ENCODE results near the gene CLTB. TPM values are rescaled to one million over a fixed set of nuclear protein-coding genes. Genes with fewer than 3 reads are reported as not detected.

The CLTB gene
- total and polyA plus RNA-seq, 10 of the 15 experiments (the other 5 are each of a cell fraction or from before 2014, with no cell fraction given), result 1.6 to 52.8 (median 36.9) TPM

- TF ChIP-seq, protein P1, sequence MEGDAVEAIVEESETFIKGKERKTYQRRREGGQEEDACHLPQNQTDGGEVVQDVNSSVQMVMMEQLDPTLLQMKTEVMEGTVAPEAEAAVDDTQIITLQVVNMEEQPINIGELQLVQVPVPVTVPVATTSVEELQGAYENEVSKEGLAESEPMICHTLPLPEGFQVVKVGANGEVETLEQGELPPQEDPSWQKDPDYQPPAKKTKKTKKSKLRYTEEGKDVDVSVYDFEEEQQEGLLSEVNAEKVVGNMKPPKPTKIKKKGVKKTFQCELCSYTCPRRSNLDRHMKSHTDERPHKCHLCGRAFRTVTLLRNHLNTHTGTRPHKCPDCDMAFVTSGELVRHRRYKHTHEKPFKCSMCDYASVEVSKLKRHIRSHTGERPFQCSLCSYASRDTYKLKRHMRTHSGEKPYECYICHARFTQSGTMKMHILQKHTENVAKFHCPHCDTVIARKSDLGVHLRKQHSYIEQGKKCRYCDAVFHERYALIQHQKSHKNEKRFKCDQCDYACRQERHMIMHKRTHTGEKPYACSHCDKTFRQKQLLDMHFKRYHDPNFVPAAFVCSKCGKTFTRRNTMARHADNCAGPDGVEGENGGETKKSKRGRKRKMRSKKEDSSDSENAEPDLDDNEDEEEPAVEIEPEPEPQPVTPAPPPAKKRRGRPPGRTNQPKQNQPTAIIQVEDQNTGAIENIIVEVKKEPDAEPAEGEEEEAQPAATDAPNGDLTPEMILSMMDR (IDR thresholded peaks at IDR 0.05 in 2 of 3, conservative IDR thresholded peaks at IDR 0.05 in 1 of 3; ENCODE audit: control insufficient read depth in 2 of 3, extremely low read depth in 1 of 3, insufficient read depth in 1 of 3, low read depth in 3 of 3, low read length in 3 of 3), result no peak
These were observed 22.8 kb upstream of the CLTB start (continued) for GRCh38 chr5:176438959-176439757.

DNA sequence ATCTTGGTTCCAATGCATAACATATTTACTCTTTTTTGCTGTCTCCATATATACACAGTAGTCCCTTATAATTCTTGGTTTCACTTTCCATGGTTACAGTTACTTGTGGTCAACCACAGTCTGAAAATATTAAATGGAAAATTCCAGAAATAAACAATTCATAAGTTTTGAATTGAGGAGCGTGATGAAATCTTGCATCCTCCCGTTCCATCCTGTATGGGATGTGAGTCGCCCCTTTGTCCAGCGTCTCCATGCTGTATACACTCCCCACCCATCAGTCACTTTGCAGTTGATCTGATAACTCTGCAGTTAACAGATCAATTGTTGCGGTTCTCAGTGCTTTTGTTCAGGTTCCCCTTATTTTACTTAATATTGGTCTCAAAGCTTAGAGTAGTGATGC is 20.3 kb upstream of the CLTB start:
- Histone ChIP-seq H3K27me3 (replicated peaks in 1 of 2; ENCODE audit: control insufficient read depth in 2 of 2, insufficient read depth in 2 of 2, low read length in 1 of 2) (no peaks in the 10 kb centered on the region), H3K79me2 (ENCODE audit: control insufficient read depth, insufficient read depth, low read length) (no peaks in the 10 kb centered on the region), H2AFZ (ENCODE audit: control insufficient read depth, low read depth, low read length) (no peak overlapping the region; the same call in 1 of the 2 replicates), H3K27ac (ENCODE audit: control insufficient read depth, insufficient read depth) (no peak overlapping the region), H4K20me1 (ENCODE audit: control insufficient read depth, insufficient read depth) (no peaks in the 10 kb centered on the region), H3K9me3 (replicated peaks; ENCODE audit: control insufficient read depth, insufficient read depth, low read length) (no peaks in the 10 kb centered on the region), H3K4me1 (ENCODE audit: control insufficient read depth, insufficient read depth, low read length) (peaks cover 5% of the 10 kb centered on the region), H3K9ac (ENCODE audit: control insufficient read depth, insufficient read depth, low read length) (no peak overlapping the region), H3K4me2 (ENCODE audit: control insufficient read depth, insufficient read depth) (peak overlapping the region; percentile 74), H3K4me3 (no peak overlapping the region; the same call in 1 of the 2 replicates), H3K36me3 (ENCODE audit: control insufficient read depth in 2 of 2, insufficient read depth in 2 of 2, low read length in 1 of 2) (no peaks in the 10 kb centered on the region)
- in situ Hi-C loops (cut with MboI), result no loop called here
- ChIA-PET CTCF (interaction anchor here (1.0 kb wide), 1 partner anchor 11 kb away, joined by 6 read pairs; the partner anchor contains the start of gene FAF2), POLR2A (interaction anchor here (0.8 to 0.9 kb wide), 2 partner anchors 11 to 63 kb away, joined by 3 to 4 read pairs; partner anchors contain the start of gene FAF2), SMC1A (ENCODE audit: uncharacterized antibody, unreplicated experiment) (interaction anchor here (1.2 kb wide), 1 partner anchor 13 kb away, joined by 3 read pairs; no protein-coding TSS in a partner anchor), RAD21 (ENCODE audit: unreplicated experiment) (interaction anchor here (0.7 kb wide), 1 partner anchor 159 kb away, joined by 3 read pairs; no protein-coding TSS in a partner anchor)
- WGBS (ENCODE audit: insufficient coverage, insufficient replicate concordance, low lambda C conversion rate, missing lambda C conversion rate), result 1% methylated on average over 5 of the region's 5 CpGs
- DNase-seq (ENCODE audit: low read depth, low spot score), result no peak
- TF ChIP-seq CBFB (IDR thresholded peaks at IDR 0.05; ENCODE audit: low read depth) (peak; percentile 45; the same call in 1 of the 2 replicates), RUNX3 (IDR thresholded peaks at IDR 0.05; ENCODE audit: low read length) (peak; percentile 47), POLR2AphosphoS2 (IDR thresholded peaks at IDR 0.05; ENCODE audit: low read depth, low read length) (no peak), IKZF2 (IDR thresholded peaks at IDR 0.05) (peak in 1 of 2 experiments; percentile 38; a peak in 1 of 4 replicates), TAF1 (IDR thresholded peaks at IDR 0.05; ENCODE audit: borderline replicate concordance, low read depth, low read length) (no peak), HCFC1 (IDR thresholded peaks at IDR 0.05; ENCODE audit: low read length) (no peak), PML (IDR thresholded peaks at IDR 0.05; ENCODE audit: low read length) (no peak)
- TF ChIP-seq, protein P2, sequence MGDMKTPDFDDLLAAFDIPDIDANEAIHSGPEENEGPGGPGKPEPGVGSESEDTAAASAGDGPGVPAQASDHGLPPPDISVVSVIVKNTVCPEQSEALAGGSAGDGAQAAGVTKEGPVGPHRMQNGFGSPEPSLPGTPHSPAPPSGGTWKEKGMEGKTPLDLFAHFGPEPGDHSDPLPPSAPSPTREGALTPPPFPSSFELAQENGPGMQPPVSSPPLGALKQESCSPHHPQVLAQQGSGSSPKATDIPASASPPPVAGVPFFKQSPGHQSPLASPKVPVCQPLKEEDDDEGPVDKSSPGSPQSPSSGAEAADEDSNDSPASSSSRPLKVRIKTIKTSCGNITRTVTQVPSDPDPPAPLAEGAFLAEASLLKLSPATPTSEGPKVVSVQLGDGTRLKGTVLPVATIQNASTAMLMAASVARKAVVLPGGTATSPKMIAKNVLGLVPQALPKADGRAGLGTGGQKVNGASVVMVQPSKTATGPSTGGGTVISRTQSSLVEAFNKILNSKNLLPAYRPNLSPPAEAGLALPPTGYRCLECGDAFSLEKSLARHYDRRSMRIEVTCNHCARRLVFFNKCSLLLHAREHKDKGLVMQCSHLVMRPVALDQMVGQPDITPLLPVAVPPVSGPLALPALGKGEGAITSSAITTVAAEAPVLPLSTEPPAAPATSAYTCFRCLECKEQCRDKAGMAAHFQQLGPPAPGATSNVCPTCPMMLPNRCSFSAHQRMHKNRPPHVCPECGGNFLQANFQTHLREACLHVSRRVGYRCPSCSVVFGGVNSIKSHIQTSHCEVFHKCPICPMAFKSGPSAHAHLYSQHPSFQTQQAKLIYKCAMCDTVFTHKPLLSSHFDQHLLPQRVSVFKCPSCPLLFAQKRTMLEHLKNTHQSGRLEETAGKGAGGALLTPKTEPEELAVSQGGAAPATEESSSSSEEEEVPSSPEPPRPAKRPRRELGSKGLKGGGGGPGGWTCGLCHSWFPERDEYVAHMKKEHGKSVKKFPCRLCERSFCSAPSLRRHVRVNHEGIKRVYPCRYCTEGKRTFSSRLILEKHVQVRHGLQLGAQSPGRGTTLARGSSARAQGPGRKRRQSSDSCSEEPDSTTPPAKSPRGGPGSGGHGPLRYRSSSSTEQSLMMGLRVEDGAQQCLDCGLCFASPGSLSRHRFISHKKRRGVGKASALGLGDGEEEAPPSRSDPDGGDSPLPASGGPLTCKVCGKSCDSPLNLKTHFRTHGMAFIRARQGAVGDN (IDR thresholded peaks at IDR 0.05), result no peak
- TF ChIP-seq, protein P3, sequence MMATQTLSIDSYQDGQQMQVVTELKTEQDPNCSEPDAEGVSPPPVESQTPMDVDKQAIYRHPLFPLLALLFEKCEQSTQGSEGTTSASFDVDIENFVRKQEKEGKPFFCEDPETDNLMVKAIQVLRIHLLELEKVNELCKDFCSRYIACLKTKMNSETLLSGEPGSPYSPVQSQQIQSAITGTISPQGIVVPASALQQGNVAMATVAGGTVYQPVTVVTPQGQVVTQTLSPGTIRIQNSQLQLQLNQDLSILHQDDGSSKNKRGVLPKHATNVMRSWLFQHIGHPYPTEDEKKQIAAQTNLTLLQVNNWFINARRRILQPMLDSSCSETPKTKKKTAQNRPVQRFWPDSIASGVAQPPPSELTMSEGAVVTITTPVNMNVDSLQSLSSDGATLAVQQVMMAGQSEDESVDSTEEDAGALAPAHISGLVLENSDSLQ (IDR thresholded peaks at IDR 0.05), result 0 out of 2 replicates have a peak, but pooled peaks have one; percentile 6
- TF ChIP-seq, protein P4, sequence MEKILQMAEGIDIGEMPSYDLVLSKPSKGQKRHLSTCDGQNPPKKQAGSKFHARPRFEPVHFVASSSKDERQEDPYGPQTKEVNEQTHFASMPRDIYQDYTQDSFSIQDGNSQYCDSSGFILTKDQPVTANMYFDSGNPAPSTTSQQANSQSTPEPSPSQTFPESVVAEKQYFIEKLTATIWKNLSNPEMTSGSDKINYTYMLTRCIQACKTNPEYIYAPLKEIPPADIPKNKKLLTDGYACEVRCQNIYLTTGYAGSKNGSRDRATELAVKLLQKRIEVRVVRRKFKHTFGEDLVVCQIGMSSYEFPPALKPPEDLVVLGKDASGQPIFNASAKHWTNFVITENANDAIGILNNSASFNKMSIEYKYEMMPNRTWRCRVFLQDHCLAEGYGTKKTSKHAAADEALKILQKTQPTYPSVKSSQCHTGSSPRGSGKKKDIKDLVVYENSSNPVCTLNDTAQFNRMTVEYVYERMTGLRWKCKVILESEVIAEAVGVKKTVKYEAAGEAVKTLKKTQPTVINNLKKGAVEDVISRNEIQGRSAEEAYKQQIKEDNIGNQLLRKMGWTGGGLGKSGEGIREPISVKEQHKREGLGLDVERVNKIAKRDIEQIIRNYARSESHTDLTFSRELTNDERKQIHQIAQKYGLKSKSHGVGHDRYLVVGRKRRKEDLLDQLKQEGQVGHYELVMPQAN (conservative IDR thresholded peaks at IDR 0.05), result no peak
- no peak for FAIRE-seq
- BruUV-seq (replicated peaks), result no TSS peak
- ATAC-seq, result peak; percentile 82
- intact Hi-C loops (cut with micrococcal nuclease; ENCODE audit: unreplicated experiment), result no loop called here

Measured in GM12878 (cell line).